IMR-90 (cell line): ENCODE measurements around the gene SEMA6A. TPM values are rescaled to one million over a fixed set of nuclear protein-coding genes. Genes with fewer than 3 reads are reported as not detected.

Experiments used
- ATAC-seq: fragments of 200-7000 bp; cut with Tn5 transposase; 2 replicates; pipeline ENCODE4 v1.9.1; 2020; ENCODE audit warnings: low read depth, mild to moderate bottlenecking, moderate library complexity
- BruUV-seq: library from RNA; stranded (reverse); fragments of 400-500 nt; replicated peaks from 2 replicates; lab custom pipeline; 2021; lab: Mats Ljungman, UMichigan
- CTCF ChIA-PET: fragments of 300-600 bp; formaldehyde crosslinking; extraction: SDS; loops from one replicate; lab custom pipeline; 2021; ENCODE audit warnings: antibody characterized with exemption; lab: Yijun Ruan, JAX
- POLR2A ChIA-PET: fragments of 300-600 bp; sonication (Branson Sonifier 250); formaldehyde crosslinking; loops from one replicate; lab custom pipeline; 2022; ENCODE audit warnings: antibody characterized with exemption; ENCODE audit not compliant: unreplicated experiment; lab: Charles Lee
- DNase-seq: peaks from one replicate; pipeline ENCODE4 v3.0.0; 2013
- H2AFZ ChIP-seq: replicated peaks from 2 replicates; pipeline ENCODE3; 2013; ENCODE audit warnings: low read length, mild to moderate bottlenecking; ENCODE audit not compliant: poor library complexity
- H2AK5ac ChIP-seq: 2 replicates; pipeline ENCODE4 v1.6.1; 2013; ENCODE audit warnings: low read depth, low read length, inconsistent platforms
- H2AK9ac ChIP-seq: replicated peaks from 2 replicates; pipeline ENCODE3; 2013; ENCODE audit warnings: mild to moderate bottlenecking, low read depth, low read length, moderate library complexity; ENCODE audit not compliant: poor library complexity
- H2BK120ac ChIP-seq: 2 replicates; pipeline ENCODE4 v1.6.1; 2013; ENCODE audit warnings: low read depth, low read length, inconsistent platforms
- H2BK15ac ChIP-seq: 3 replicates; pipeline ENCODE4 v1.6.1; 2013; ENCODE audit warnings: low read depth, low read length, inconsistent platforms
- H2BK20ac ChIP-seq: 2 replicates; pipeline ENCODE4 v1.6.1; 2013; ENCODE audit warnings: low read depth, mild to moderate bottlenecking, inconsistent platforms, low read length, moderate library complexity
- H2BK5ac ChIP-seq: 2 replicates; pipeline ENCODE4 v1.6.1; 2013; ENCODE audit warnings: mild to moderate bottlenecking, low read depth, low read length, inconsistent platforms; ENCODE audit not compliant: poor library complexity, severe bottlenecking
- H3K14ac ChIP-seq: replicated peaks from 2 replicates; pipeline ENCODE4 v1.6.1; 2013; ENCODE audit warnings: low read depth, low read length, inconsistent platforms
- H3K18ac ChIP-seq: 2 replicates; pipeline ENCODE4 v1.6.1; 2013; ENCODE audit warnings: low read depth, low read length, control low read depth
- H3K23ac ChIP-seq: 2 replicates; pipeline ENCODE4 v1.6.1; 2013; ENCODE audit warnings: low read depth, low read length, inconsistent platforms
- H3K27ac ChIP-seq: 2 replicates; pipeline ENCODE4 v1.5.1; 2013; ENCODE audit warnings: mild to moderate bottlenecking, control low read depth, low read length; ENCODE audit not compliant: insufficient read depth
- H3K27me3 ChIP-seq: 2 replicates; pipeline ENCODE4 v1.6.1; 2013; ENCODE audit warnings: low read length; ENCODE audit not compliant: control insufficient read depth, insufficient read depth
- H3K36me3 ChIP-seq: 2 replicates; pipeline ENCODE4 v1.6.1; 2013; ENCODE audit warnings: low read length, mixed read lengths; ENCODE audit not compliant: control insufficient read depth, insufficient read depth
- H3K4ac ChIP-seq: 2 replicates; pipeline ENCODE4 v1.6.1; 2013; ENCODE audit warnings: low read depth, low read length, inconsistent platforms
- H3K4me1 ChIP-seq: 2 replicates; pipeline ENCODE4 v1.6.1; 2013; ENCODE audit warnings: low read length, mixed read lengths; ENCODE audit not compliant: control insufficient read depth, insufficient read depth
- H3K4me2 ChIP-seq: 2 replicates; pipeline ENCODE4 v1.6.1; 2013; ENCODE audit warnings: low read depth, mild to moderate bottlenecking, control low read depth, low read length, moderate library complexity
- H3K4me3 ChIP-seq: 2 replicates; pipeline ENCODE4 v1.5.1; 2013; ENCODE audit warnings: low read depth, mild to moderate bottlenecking, control low read depth, low read length, moderate library complexity; ENCODE audit not compliant: insufficient read depth
- H3K56ac ChIP-seq: 2 replicates; pipeline ENCODE4 v1.6.1; 2013; ENCODE audit warnings: low read length, inconsistent platforms; ENCODE audit not compliant: insufficient read depth; ENCODE audit errors: extremely low read depth
- H3K79me1 ChIP-seq, 2 experiments: 2 replicates each; pipeline ENCODE4 v1.6.1; 2013; ENCODE audit warnings: low read length in 2 of 2, inconsistent platforms in 1 of 2, low read depth in 1 of 2
- H3K9ac ChIP-seq: 2 replicates; pipeline ENCODE4 v1.6.1; 2013; ENCODE audit warnings: low read depth, low read length, control low read depth
- H3K9me1 ChIP-seq: 2 replicates; pipeline ENCODE4 v1.6.1; 2013; ENCODE audit warnings: low read length, inconsistent platforms; ENCODE audit not compliant: insufficient read depth
- H3K9me3 ChIP-seq: 2 replicates; pipeline ENCODE4 v1.6.1; 2013; ENCODE audit warnings: low read length; ENCODE audit not compliant: control insufficient read depth, insufficient read depth
- H4K20me1 ChIP-seq: 2 replicates; pipeline ENCODE4 v1.6.1; 2013; ENCODE audit warnings: low read length, inconsistent platforms; ENCODE audit not compliant: insufficient read depth
- H4K5ac ChIP-seq: 2 replicates; pipeline ENCODE4 v1.6.1; 2013; ENCODE audit warnings: mild to moderate bottlenecking, low read depth, low read length, control low read depth
- H4K8ac ChIP-seq, 2 experiments: 2 replicates each; pipeline ENCODE4 v1.6.1; 2013; ENCODE audit warnings: low read depth in 2 of 2, low read length in 2 of 2, control low read depth in 1 of 2, inconsistent platforms in 1 of 2
- H4K91ac ChIP-seq: 2 replicates; pipeline ENCODE4 v1.6.1; 2013; ENCODE audit warnings: low read depth, low read length, inconsistent platforms; ENCODE audit not compliant: insufficient read depth
- MXI1 ChIP-seq: IDR thresholded peaks from 2 replicates; pipeline ENCODE4 v1.6.1; 2012; ENCODE audit warnings: low read depth, mild to moderate bottlenecking, low read length, moderate library complexity, borderline replicate concordance
- POLR2A ChIP-seq: IDR thresholded peaks from 2 replicates; pipeline ENCODE4 v1.6.1; 2012; ENCODE audit warnings: mild to moderate bottlenecking, low read depth, low read length
- WGBS, 2 experiments: methylation state at CpG; one replicate each; pipeline versions ENCODE4 v1.1.5 to v1.1.7; 2013; ENCODE audit warnings: missing lambda C conversion rate in 2 of 2; ENCODE audit not compliant: insufficient read length in 1 of 2; ENCODE audit errors: extremely low coverage in 2 of 2; 5-methylcytosine and 5-hydroxymethylcytosine counted together
- dilution Hi-C: fragments of 300-500 bp; cut with HindIII; formaldehyde crosslinking; loops from one replicate; pipeline ENCODE4 v1.14.3; 2018; ENCODE audit warnings: low sequenced_read_pairs; ENCODE audit not compliant: unreplicated experiment
- in situ Hi-C: fragments of 300-500 bp; cut with MboI; formaldehyde crosslinking; loops from 3 replicates; pipeline ENCODE4 v1.14.3; 2019; ENCODE audit warnings: low sequenced_read_pairs, inconsistent platforms, mixed read lengths
- intact Hi-C: fragments of 100-400 bp; cut with micrococcal nuclease; formaldehyde crosslinking; loops from 2 replicates; pipeline ENCODE4 v1.10.0; 2022
- polyA plus RNA-seq, 3 experiments: library from polyadenylated mRNA; depleted of rRNA; stranded (reverse); fragments of >200 nt; gene quantifications; 2 replicates each; pipeline ENCODE4 v1.2.3, GENCODE V29; 2012; ENCODE audit warnings: low replicate concordance in 1 of 3
- total RNA-seq: library from RNA; depleted of rRNA; stranded (reverse); fragments of >200 nt; gene quantifications from 2 replicates; pipeline ENCODE4 v1.2.3, GENCODE V29; 2012

SEMA6A gene
- total and polyA plus RNA-seq, 2 of the 4 experiments (the other 2 are of a cell fraction), result 0.27 to 0.36 TPM

DNA sequence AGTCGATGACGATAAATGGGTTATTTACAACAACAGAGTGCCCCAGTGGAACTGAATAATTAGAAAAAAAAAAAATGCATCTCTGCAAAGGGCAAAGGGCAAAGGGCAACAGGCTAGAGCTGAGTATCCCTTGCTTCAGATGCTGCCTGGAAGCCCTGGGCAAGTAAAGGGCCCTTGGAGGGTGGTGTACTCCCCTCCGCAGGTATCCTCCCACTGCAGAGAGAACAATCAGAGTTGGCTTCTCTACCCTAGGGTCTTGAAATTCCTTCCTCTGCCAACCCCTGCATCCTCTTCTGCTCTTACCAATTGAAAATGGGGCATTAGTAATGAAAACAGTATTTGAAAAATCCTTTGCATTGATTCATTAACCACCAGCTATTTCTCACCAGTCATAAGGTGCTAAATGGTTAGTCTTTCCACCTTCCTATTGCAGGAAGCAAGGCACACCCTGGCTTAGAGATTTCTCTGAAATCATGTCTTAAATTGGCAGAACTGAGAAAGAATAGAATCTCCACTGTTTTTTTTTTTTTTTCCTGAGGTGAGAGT, 122.6 kb downstream of the SEMA6A start:
- H3K4me1 ChIP-seq, result 0 out of 2 replicates have a peak, but pooled peaks cover 2% of the 10 kb centered on the region
- H4K8ac ChIP-seq, result no peak overlapping the region
- WGBS, 2 experiments, result no CpG with 5 or more reads among the region's 3 CpGs
- no peak overlapping the region for H2BK120ac ChIP-seq
- H2BK5ac ChIP-seq, result no peak overlapping the region
- no peak overlapping the region for H2AFZ ChIP-seq
- no peak overlapping the region for H4K5ac ChIP-seq
- H3K36me3 ChIP-seq, result no peaks in the 10 kb centered on the region
- H3K27me3 ChIP-seq, result peaks cover 14% of the 10 kb centered on the region
- TF ChIP-seq MXI1 (no peak), POLR2A (no peak)
- H3K23ac ChIP-seq, result no peak overlapping the region
- H3K14ac ChIP-seq, result no peak overlapping the region
- H3K9ac ChIP-seq, result no peak overlapping the region
- dilution Hi-C loops (no loop called here), in situ Hi-C loops (no loop called here), intact Hi-C loops (no loop called here)
- POLR2A ChIA-PET, result no interaction called here
- no peak overlapping the region for H3K18ac ChIP-seq
- H3K79me1 ChIP-seq, result no peaks in the 10 kb centered on the region
- H3K9me3 ChIP-seq, result no peaks in the 10 kb centered on the region
- no peak overlapping the region for H3K4ac ChIP-seq
- H3K4me3 ChIP-seq, result no peak overlapping the region
- no peak overlapping the region for H4K91ac ChIP-seq
- CTCF ChIA-PET, result no interaction called here
- no peak overlapping the region for H3K56ac ChIP-seq
- H3K9me1 ChIP-seq, result peaks cover 9% of the 10 kb centered on the region; the same call in 1 of the 2 replicates
- ATAC-seq (no peak), DNase-seq (no peak)
- H2BK20ac ChIP-seq, result no peak overlapping the region
- no peak overlapping the region for H2AK9ac ChIP-seq
- no peak overlapping the region for H3K27ac ChIP-seq
- BruUV-seq, result no TSS peak
- no peak overlapping the region for H2BK15ac ChIP-seq
- H3K4me2 ChIP-seq, result no peak overlapping the region
- peaks cover 11% of the 10 kb centered on the region; the same call in 1 of the 2 replicates for H4K20me1 ChIP-seq
- no peak overlapping the region for H2AK5ac ChIP-seq
